Upper lobe of left lung (tissue), 4 donors: ENCODE results near the gene RECQL5.

Source experiments
- CTCF ChIP-seq, 6 experiments: fragments of 450-650 bp in 4 of 6; fragments of 200-600 bp in 2 of 6; sonication (generic) in 2 of 6; IDR thresholded peaks; one replicate each; pipeline ENCODE4 v1.5.1; 2016 to 2019; ENCODE audit warnings: antibody characterized with exemption in 6 of 6
- EP300 ChIP-seq, 4 donors: sonication (generic); formaldehyde crosslinking; IDR thresholded peaks; one replicate each; pipeline ENCODE4 v1.5.1; 2017; ENCODE audit warnings: antibody characterized with exemption in 4 of 4, control low read depth in 2 of 4
- POLR2A ChIP-seq, 4 donors: fragments of 450-650 bp; IDR thresholded peaks; one replicate each; pipeline ENCODE4 v1.5.1; 2016 to 2017; ENCODE audit warnings: antibody characterized with exemption in 4 of 4, mild to moderate bottlenecking in 2 of 4
- POLR2AphosphoS5 ChIP-seq, 2 donors: sonication (generic); formaldehyde crosslinking; IDR thresholded peaks; one replicate each; pipeline ENCODE4 v1.5.1; 2017; ENCODE audit warnings: antibody characterized with exemption in 2 of 2

GRCh38 chr17:75641343-75641742 is 25.6 kb downstream of the RECQL5 start:
- TF ChIP-seq CTCF (IDR thresholded peaks at IDR 0.05) (no peak), POLR2A (IDR thresholded peaks at IDR 0.05) (no peak), POLR2AphosphoS5 (IDR thresholded peaks at IDR 0.05) (no peak), EP300 (IDR thresholded peaks at IDR 0.05) (no peak)
